ENCODE data around the gene PTTG2.
"Not testable (repeated sequence)": the region's sequence is repeated elsewhere in the genome, so short reads cannot be mapped to it uniquely, and the experiment has no call there.

Gene PTTG2

DNA sequence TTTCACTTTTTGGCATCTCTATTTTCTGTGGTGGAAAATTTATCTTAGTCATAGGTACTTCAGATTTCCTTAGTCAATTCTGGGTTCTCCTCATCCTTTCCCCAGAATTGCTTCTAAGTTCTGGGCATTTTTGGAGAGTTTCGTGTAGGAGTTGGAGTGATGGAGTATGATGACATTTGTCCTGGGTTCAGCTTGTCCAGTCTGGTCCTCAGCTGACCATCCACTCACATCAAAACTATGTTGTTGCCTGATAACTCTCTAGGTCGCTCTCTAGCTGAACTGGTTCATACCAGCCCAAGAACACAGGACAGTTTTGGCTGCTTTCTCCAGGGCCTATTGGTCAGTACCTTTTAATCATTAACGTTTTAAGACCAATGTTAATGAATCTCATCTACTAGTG lies 13.2 kb downstream of the PTTG2 start:
- Histone ChIP-seq H3K9ac (ENCODE audit: low read depth in 1 of 2, low read length in 2 of 2) (no peak overlapping the region), H3K36me3 (ENCODE audit: control insufficient read depth in 1 of 2, insufficient read depth in 2 of 2, low read length in 2 of 2) (no peaks in the 10 kb centered on the region), H3K27ac (ENCODE audit: low read depth, low read length) (no peak overlapping the region), H3K4me1 (ENCODE audit: control insufficient read depth in 1 of 2, insufficient read depth in 2 of 2, low read length in 2 of 2) (peaks cover 6 to 19% of the 10 kb centered on the region in 2 donors), H3K27me3 (ENCODE audit: control insufficient read depth in 1 of 2, insufficient read depth in 2 of 2, low read length in 2 of 2) (no peaks in the 10 kb centered on the region), H3K9me3 (ENCODE audit: control insufficient read depth in 1 of 2, low read length in 2 of 2) (no peaks in the 10 kb centered on the region), H3K4me3 (ENCODE audit: low read depth in 1 of 2, low read length in 2 of 2) (no peak overlapping the region)

DNA sequence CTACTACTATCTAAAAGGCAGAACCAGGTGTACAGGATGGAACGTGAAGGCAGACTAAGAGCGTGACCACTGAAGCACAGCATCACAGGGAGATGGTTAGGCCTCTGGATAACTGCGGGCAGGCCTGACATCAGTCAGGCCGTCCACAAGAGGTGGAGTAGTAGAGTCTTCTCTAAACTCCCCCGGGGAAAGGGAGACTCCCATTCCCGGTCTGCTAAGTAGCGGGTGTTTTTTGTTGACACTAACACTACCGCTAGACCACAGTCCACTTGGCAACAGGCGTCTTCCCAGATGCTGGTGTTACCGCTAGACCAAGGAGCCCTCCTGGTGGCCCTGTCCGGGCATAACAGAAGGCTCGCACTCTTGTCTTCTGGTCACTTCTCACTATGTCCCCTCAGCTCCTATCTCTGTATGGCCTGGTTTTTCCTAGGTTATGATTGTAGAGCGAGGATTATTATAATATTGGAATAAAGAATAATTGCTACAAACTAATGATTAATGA lies 15.2 kb downstream of the PTTG2 start:
- H3K9ac ChIP-seq (ENCODE audit: low read depth in 1 of 2, low read length in 2 of 2); H3K4me3 ChIP-seq (ENCODE audit: low read depth in 1 of 2, low read length in 2 of 2); H3K27ac ChIP-seq (ENCODE audit: low read depth, low read length); H3K27me3 ChIP-seq (ENCODE audit: control insufficient read depth in 1 of 2, insufficient read depth in 2 of 2, low read length in 2 of 2); H3K36me3 ChIP-seq (ENCODE audit: control insufficient read depth in 1 of 2, insufficient read depth in 2 of 2, low read length in 2 of 2); H3K9me3 ChIP-seq (ENCODE audit: control insufficient read depth in 1 of 2, low read length in 2 of 2): not testable (repeated sequence)
- H3K4me1 ChIP-seq (ENCODE audit: control insufficient read depth in 1 of 2, insufficient read depth in 2 of 2, low read length in 2 of 2), result peaks cover 14 to 27% of the 10 kb centered on the region in 2 donors

DNA sequence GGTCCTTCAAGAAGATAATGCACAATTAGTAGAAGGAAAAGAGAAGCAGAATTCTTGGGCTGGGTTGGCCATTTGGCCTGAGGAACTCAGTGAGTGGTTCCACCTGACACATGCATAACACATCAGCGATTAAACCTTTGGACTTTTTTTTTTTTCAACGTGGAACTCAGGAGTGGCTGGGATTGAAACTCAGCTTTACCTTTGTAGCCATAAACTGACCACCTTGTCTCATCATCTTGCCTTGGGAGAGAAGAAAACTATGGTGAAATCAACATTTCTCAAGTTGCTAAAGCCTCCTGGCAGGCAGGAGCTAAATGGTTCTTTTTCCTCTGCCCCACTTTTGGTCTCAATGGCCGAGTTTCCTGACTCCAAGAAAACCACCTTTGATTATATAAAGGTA lies 16.3 kb downstream of the PTTG2 start:
- H3K9ac ChIP-seq (ENCODE audit: low read depth in 1 of 2, low read length in 2 of 2), result peak overlapping the region; percentile 60 to 64
- peak overlapping the region; percentile 88 for H3K27ac ChIP-seq (ENCODE audit: low read depth, low read length)
- H3K4me3 ChIP-seq (ENCODE audit: low read depth in 1 of 2, low read length in 2 of 2), result peak overlapping the region; percentile 62 to 64
- H3K27me3 ChIP-seq (ENCODE audit: control insufficient read depth in 1 of 2, insufficient read depth in 2 of 2, low read length in 2 of 2), result no peaks in the 10 kb centered on the region
- peaks cover 17 to 25% of the 10 kb centered on the region in 2 donors for H3K4me1 ChIP-seq (ENCODE audit: control insufficient read depth in 1 of 2, insufficient read depth in 2 of 2, low read length in 2 of 2)
- no peaks in the 10 kb centered on the region for H3K36me3 ChIP-seq (ENCODE audit: control insufficient read depth in 1 of 2, insufficient read depth in 2 of 2, low read length in 2 of 2)
- no peaks in the 10 kb centered on the region for H3K9me3 ChIP-seq (ENCODE audit: control insufficient read depth in 1 of 2, low read length in 2 of 2)

DNA sequence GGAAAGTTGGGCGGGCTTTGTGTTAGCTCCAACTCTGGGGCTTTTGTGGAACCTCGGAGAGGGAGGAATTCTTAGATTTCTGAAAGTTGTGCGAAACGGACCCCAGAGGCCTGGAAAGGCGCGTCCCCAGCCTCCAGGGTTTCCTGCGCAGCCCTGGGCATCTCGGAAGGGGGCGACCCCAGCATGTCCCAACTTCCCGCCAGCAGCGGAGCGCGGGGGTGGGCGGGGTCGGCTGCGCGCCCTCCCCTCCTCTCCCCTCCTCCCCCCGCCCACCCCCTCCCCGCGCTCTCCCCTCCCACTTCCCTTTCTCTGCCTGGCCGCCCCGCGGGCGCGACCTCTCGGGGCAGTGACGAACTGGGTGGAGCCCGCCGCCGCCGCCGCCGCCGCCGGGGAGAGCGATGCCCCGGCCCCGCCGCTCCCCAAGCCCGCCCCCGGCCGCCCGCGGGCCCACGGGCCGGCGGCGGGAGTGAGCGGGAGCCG lies 16.8 kb downstream of the PTTG2 start:
- H3K27ac ChIP-seq (ENCODE audit: low read depth, low read length), result peak overlapping the region; percentile 95
- peak overlapping the region; percentile 60 to 64 for H3K9ac ChIP-seq (ENCODE audit: low read depth in 1 of 2, low read length in 2 of 2)
- no peaks in the 10 kb centered on the region for H3K9me3 ChIP-seq (ENCODE audit: control insufficient read depth in 1 of 2, low read length in 2 of 2)

DNA sequence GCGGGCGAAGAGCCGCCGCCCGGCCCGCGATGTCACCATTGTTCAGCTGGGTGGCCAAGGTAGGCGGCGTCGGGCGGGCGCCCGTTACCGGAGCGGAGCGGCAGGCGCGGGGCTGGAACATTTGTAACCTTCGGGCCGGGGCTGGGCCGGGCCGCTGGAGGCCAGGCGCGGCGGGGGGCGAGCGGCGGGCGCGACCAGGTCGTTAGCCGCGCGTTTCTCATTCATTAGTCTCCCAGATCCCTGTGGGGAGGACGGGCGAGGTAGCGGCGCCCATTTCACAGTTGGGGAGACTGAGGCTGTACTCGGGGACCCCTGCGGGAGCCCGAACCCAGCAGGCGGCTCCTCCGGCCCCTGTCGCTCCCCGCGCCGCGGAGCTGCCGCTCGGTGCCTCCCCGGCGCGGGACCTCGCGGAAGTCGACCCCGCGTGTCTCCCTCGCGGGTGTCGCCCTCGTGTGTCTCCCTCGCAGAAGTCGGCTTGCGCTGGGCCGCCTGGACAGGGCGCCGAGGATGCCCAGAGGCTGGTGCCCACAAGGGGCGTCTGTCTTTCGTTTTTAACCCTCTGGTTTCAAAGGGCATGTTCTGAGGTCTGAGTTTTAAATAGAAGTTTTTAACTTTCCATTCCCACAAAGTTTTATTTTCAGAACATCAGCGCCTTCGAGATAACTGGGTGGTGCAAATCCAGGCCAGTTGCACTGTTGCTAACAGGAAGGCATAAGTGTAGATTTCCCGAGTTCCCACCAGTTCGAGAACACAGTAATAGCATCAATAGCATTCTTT lies 17.5 kb downstream of the PTTG2 start:
- Histone ChIP-seq H3K4me3 (ENCODE audit: low read depth in 1 of 2, low read length in 2 of 2) (peak overlapping the region; percentile 65 to 80), H3K27me3 (ENCODE audit: control insufficient read depth in 1 of 2, insufficient read depth in 2 of 2, low read length in 2 of 2) (no peaks in the 10 kb centered on the region), H3K27ac (ENCODE audit: low read depth, low read length) (peak overlapping the region; percentile 95), H3K9ac (ENCODE audit: low read depth in 1 of 2, low read length in 2 of 2) (peak overlapping the region; percentile 44 to 62), H3K4me1 (ENCODE audit: control insufficient read depth in 1 of 2, insufficient read depth in 2 of 2, low read length in 2 of 2) (peaks cover 18 to 33% of the 10 kb centered on the region in 2 donors), H3K36me3 (ENCODE audit: control insufficient read depth in 1 of 2, insufficient read depth in 2 of 2, low read length in 2 of 2) (no peaks in the 10 kb centered on the region), H3K9me3 (ENCODE audit: control insufficient read depth in 1 of 2, low read length in 2 of 2) (no peaks in the 10 kb centered on the region)

More for the DNA sequence above, 16.8 kb downstream of the PTTG2 start:
- no peaks in the 10 kb centered on the region for H3K36me3 ChIP-seq (ENCODE audit: control insufficient read depth in 1 of 2, insufficient read depth in 2 of 2, low read length in 2 of 2)
- peak overlapping the region; percentile 65 to 80 for H3K4me3 ChIP-seq (ENCODE audit: low read depth in 1 of 2, low read length in 2 of 2)
- H3K27me3 ChIP-seq (ENCODE audit: control insufficient read depth in 1 of 2, insufficient read depth in 2 of 2, low read length in 2 of 2), result no peaks in the 10 kb centered on the region
- peaks cover 18 to 30% of the 10 kb centered on the region in 2 donors for H3K4me1 ChIP-seq (ENCODE audit: control insufficient read depth in 1 of 2, insufficient read depth in 2 of 2, low read length in 2 of 2)

DNA sequence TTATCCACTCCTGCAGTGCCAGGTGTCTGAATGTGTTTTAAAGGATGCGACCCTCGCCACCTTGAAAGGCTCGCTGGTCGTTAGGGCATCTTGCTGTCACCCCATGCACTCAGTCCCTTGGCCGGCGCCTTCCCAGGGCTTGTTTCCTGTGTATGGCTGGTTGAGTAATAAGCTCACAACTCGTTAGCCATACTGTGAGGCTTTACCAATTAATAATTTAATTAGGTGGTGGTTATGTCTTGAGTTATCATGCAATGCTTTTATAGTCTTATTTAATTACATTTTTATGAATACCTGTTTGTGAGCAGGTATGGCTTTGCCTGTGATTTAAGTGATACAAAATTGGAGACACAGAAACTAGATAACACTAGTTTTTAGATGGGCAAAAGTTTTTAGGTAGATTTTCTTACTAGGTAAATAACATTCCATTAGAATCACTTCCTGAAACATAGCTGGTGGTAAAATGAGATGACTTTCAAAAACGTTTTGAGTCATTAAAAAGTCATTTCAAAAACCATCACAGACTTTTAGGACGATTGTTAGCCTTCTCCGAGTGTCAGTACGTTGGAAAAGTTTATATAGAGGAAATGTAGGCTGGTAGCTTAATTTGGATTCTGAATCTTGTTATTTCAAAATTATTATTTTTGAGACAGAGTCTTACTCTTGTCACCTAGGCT lies 18.2 kb downstream of the PTTG2 start:
- Histone ChIP-seq H3K36me3 (ENCODE audit: control insufficient read depth in 1 of 2, insufficient read depth in 2 of 2, low read length in 2 of 2) (no peaks in the 10 kb centered on the region), H3K9me3 (ENCODE audit: control insufficient read depth in 1 of 2, low read length in 2 of 2) (no peaks in the 10 kb centered on the region), H3K4me1 (ENCODE audit: control insufficient read depth in 1 of 2, insufficient read depth in 2 of 2, low read length in 2 of 2) (peaks cover 18 to 33% of the 10 kb centered on the region in 2 donors), H3K27ac (ENCODE audit: low read depth, low read length) (peak overlapping the region; percentile 95), H3K9ac (ENCODE audit: low read depth in 1 of 2, low read length in 2 of 2) (peak overlapping the region; percentile 44 to 62), H3K27me3 (ENCODE audit: control insufficient read depth in 1 of 2, insufficient read depth in 2 of 2, low read length in 2 of 2) (no peaks in the 10 kb centered on the region), H3K4me3 (ENCODE audit: low read depth in 1 of 2, low read length in 2 of 2) (peak overlapping the region; percentile 65 to 80)

DNA sequence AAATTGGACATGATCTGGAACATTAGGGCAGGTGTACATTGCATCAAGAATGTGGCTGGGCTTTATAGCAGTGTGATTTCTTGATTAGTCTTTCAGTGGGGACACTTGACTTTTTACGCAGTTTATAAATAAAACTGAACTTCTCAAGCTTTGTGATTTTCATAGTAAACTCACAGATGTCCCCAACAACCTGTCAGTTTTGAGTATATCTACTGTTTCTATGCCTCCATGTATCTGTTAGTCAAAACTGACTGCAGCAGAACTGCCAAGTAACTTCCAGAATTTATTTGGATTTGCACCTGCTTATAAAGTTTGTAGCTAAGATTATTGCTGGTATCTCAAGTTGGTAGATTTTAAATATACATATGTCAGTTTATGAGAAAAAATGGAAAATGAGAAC lies 20.0 kb downstream of the PTTG2 start:
- no peak overlapping the region for H3K4me3 ChIP-seq (ENCODE audit: low read depth in 1 of 2, low read length in 2 of 2)
- H3K27ac ChIP-seq (ENCODE audit: low read depth, low read length), result no peak overlapping the region
- no peak overlapping the region for H3K9ac ChIP-seq (ENCODE audit: low read depth in 1 of 2, low read length in 2 of 2)
- no peaks in the 10 kb centered on the region for H3K36me3 ChIP-seq (ENCODE audit: control insufficient read depth in 1 of 2, insufficient read depth in 2 of 2, low read length in 2 of 2)
- H3K27me3 ChIP-seq (ENCODE audit: control insufficient read depth in 1 of 2, insufficient read depth in 2 of 2, low read length in 2 of 2), result no peaks in the 10 kb centered on the region
- no peaks in the 10 kb centered on the region for H3K9me3 ChIP-seq (ENCODE audit: control insufficient read depth in 1 of 2, low read length in 2 of 2)
- peaks cover 18 to 33% of the 10 kb centered on the region in 2 donors for H3K4me1 ChIP-seq (ENCODE audit: control insufficient read depth in 1 of 2, insufficient read depth in 2 of 2, low read length in 2 of 2)

DNA sequence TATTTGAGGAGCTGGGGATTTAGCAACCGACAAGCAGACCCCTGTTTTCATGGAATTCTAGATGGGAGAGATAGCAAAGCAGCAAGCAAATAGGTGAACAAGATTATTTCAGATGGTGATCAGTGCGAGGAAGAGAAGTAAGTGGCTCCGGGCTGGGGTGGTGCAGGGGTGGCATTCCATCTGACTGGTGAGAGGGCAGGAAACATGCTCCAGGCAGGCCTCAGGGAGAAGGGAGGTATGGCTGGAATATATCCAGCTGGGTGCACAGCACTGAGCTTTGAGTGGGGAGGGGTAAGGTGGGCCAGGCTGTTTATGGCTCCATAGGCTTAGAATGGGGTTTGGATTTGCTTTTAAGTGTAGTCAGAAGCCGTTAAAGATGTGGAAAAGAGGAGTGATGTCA lies 21.2 kb downstream of the PTTG2 start:
- Histone ChIP-seq H3K4me1 (ENCODE audit: control insufficient read depth in 1 of 2, insufficient read depth in 2 of 2, low read length in 2 of 2) (peaks cover 12 to 28% of the 10 kb centered on the region in 2 donors), H3K9ac (ENCODE audit: low read depth in 1 of 2, low read length in 2 of 2) (no peak overlapping the region), H3K4me3 (ENCODE audit: low read depth in 1 of 2, low read length in 2 of 2) (no peak overlapping the region), H3K27me3 (ENCODE audit: control insufficient read depth in 1 of 2, insufficient read depth in 2 of 2, low read length in 2 of 2) (no peaks in the 10 kb centered on the region), H3K9me3 (ENCODE audit: control insufficient read depth in 1 of 2, low read length in 2 of 2) (no peaks in the 10 kb centered on the region), H3K36me3 (ENCODE audit: control insufficient read depth in 1 of 2, insufficient read depth in 2 of 2, low read length in 2 of 2) (no peaks in the 10 kb centered on the region), H3K27ac (ENCODE audit: low read depth, low read length) (no peak overlapping the region)

DNA sequence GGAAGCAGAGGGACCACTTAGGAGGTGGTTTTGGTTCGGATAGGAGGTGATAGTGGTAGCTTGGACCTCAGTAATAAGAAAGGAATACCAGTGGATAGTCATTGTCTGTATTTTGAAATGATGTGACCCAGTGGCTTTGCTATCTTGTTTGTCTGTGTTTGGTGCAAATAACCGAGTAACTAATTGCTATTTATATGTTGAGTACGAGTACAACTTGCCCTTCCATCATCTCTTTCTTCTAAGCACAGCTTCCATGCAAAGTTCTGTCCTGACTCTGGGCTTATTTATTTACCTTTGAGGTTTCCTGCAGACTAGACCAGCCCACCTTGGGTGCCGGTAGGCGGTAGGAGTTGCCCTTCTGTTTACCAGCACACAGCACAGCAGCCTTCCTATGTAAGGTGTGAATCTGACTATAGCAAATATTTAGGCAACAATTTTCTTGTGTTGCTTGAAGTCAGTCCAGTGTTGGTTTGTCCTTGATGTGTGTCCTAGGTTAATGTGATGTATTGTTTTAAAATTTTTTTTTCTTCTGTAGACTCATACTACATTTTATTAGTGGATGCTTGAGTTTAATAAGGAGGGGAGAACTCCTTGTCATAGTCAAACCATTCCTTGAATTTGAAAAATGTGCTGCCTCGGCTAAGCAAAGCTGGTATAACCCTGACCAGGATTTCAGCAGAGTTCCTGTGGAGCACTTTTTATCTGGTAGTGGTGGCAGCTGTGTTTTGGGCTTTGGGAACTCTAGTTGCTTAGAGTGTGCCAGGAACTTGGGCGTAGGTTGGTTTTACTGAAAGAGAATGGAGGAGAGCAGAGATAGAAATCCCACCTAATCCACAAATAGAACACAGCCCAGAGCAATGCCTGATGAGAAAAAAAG lies 21.9 kb downstream of the PTTG2 start:
- Histone ChIP-seq H3K27me3 (ENCODE audit: control insufficient read depth in 1 of 2, insufficient read depth in 2 of 2, low read length in 2 of 2) (no peaks in the 10 kb centered on the region), H3K4me1 (ENCODE audit: control insufficient read depth in 1 of 2, insufficient read depth in 2 of 2, low read length in 2 of 2) (peaks cover 12 to 24% of the 10 kb centered on the region in 2 donors), H3K4me3 (ENCODE audit: low read depth in 1 of 2, low read length in 2 of 2) (no peak overlapping the region), H3K36me3 (ENCODE audit: control insufficient read depth in 1 of 2, insufficient read depth in 2 of 2, low read length in 2 of 2) (no peaks in the 10 kb centered on the region), H3K9me3 (ENCODE audit: control insufficient read depth in 1 of 2, low read length in 2 of 2) (no peaks in the 10 kb centered on the region), H3K9ac (ENCODE audit: low read depth in 1 of 2, low read length in 2 of 2) (no peak overlapping the region), H3K27ac (ENCODE audit: low read depth, low read length) (no peak overlapping the region)
